Mesendoderm (in vitro differentiated cells): Measurements from ENCODE around the gene RPS6KB2.
"Not testable (repeated sequence)": the region's sequence is repeated elsewhere in the genome, so short reads cannot be mapped to it uniquely, and the experiment has no call there.

Experiments
- DNase-seq: peaks from one replicate; pipeline ENCODE4 v3.0.0; 2013
- H2AK5ac ChIP-seq: 2 replicates; pipeline ENCODE4 v1.6.1; 2013; ENCODE audit warnings: low read length, inconsistent platforms
- H2BK120ac ChIP-seq: 2 replicates; pipeline ENCODE4 v1.6.1; 2013; ENCODE audit warnings: low read depth, mild to moderate bottlenecking, low read length, moderate library complexity, mixed read lengths
- H2BK15ac ChIP-seq: replicated peaks from 2 replicates; pipeline ENCODE4 v1.6.1; 2013; ENCODE audit warnings: low read depth, mild to moderate bottlenecking, moderate library complexity
- H2BK5ac ChIP-seq: 2 replicates; pipeline ENCODE4 v1.6.1; 2013; ENCODE audit warnings: low read length, inconsistent platforms
- H3K18ac ChIP-seq: 2 replicates; pipeline ENCODE4 v1.6.1; 2013; ENCODE audit warnings: mild to moderate bottlenecking, low read length, mixed read lengths
- H3K23ac ChIP-seq: one replicate; pipeline ENCODE4 v1.6.1; 2013; ENCODE audit warnings: low read length
- H3K27ac ChIP-seq: 2 replicates; pipeline ENCODE4 v1.5.1; 2013; ENCODE audit warnings: low read depth, mild to moderate bottlenecking, inconsistent platforms, low read length, moderate library complexity
- H3K27me3 ChIP-seq: 2 replicates; pipeline ENCODE4 v1.6.1; 2013; ENCODE audit warnings: low read length, control low read depth, mild to moderate bottlenecking, inconsistent platforms; ENCODE audit not compliant: insufficient read depth, poor library complexity
- H3K36me3 ChIP-seq: 2 replicates; pipeline ENCODE4 v1.6.1; 2013; ENCODE audit warnings: low read length, inconsistent platforms; ENCODE audit not compliant: control insufficient read depth, insufficient read depth
- H3K4ac ChIP-seq: one replicate; pipeline ENCODE4 v1.6.1; 2013; ENCODE audit warnings: low read depth, mild to moderate bottlenecking, low read length, moderate library complexity
- H3K4me1 ChIP-seq: 2 replicates; pipeline ENCODE4 v1.6.1; 2013; ENCODE audit warnings: low read depth, low read length, inconsistent platforms; ENCODE audit not compliant: control insufficient read depth
- H3K4me2 ChIP-seq: 2 replicates; pipeline ENCODE4 v1.6.1; 2013; ENCODE audit warnings: low read length
- H3K4me3 ChIP-seq: 2 replicates; pipeline ENCODE4 v1.5.1; 2013; ENCODE audit warnings: mild to moderate bottlenecking, low read length
- H3K56ac ChIP-seq: one replicate; pipeline ENCODE4 v1.6.1; 2013; ENCODE audit warnings: low read length
- H3K79me1 ChIP-seq: 2 replicates; pipeline ENCODE4 v1.6.1; 2013; ENCODE audit warnings: low read length, inconsistent platforms
- H3K79me2 ChIP-seq: 2 replicates; pipeline ENCODE4 v1.6.1; 2013; ENCODE audit warnings: mild to moderate bottlenecking, low read length; ENCODE audit not compliant: control insufficient read depth, insufficient read depth
- H3K9ac ChIP-seq: 2 replicates; pipeline ENCODE4 v1.6.1; 2013; ENCODE audit warnings: low read length, inconsistent platforms
- H4K5ac ChIP-seq: one replicate; pipeline ENCODE4 v1.6.1; 2013; ENCODE audit warnings: low read length
- H4K8ac ChIP-seq: one replicate; pipeline ENCODE4 v1.6.1; 2013; ENCODE audit warnings: low read depth, mild to moderate bottlenecking, control low read depth, low read length, moderate library complexity
- WGBS: extraction: QIAGEN DNeasy Blood & Tissue Kit; methylation state at CpG from one replicate; pipeline ENCODE4 v1.1.7; 2013; ENCODE audit warnings: low lambda C conversion rate, missing lambda C conversion rate; ENCODE audit not compliant: insufficient coverage; ENCODE audit errors: extremely low coverage; 5-methylcytosine and 5-hydroxymethylcytosine counted together

The RPS6KB2 gene

DNA sequence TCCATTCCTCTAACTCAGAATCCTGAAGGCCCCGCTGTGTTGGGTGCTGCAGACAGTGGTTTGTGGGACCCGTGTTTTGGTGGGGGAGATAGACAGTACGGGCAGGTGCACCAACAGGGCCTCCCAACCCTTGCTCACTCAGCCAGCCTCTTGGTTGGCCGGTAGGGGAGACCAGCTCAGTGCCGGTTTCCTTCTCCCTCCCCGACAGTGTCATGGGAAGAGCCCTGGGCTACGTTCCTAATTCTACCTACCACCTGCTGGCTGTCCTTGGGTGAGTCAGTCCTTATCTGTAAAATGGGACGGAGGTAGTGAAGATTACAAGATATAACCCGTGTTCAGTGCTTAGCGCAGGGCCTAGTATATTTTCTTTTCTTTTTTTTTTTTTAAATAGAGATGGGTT is 34.9 kb downstream of the RPS6KB2 start:
- H3K18ac ChIP-seq, result no peak overlapping the region
- H2BK5ac ChIP-seq, result no peak overlapping the region
- H3K79me2 ChIP-seq, result no peaks in the 10 kb centered on the region
- peaks cover under 1% of the 10 kb centered on the region for H3K79me1 ChIP-seq
- H4K5ac ChIP-seq, result no peak overlapping the region
- no peak overlapping the region for H3K27ac ChIP-seq
- H3K4me3 ChIP-seq, result no peak overlapping the region
- H3K27me3 ChIP-seq, result no peaks in the 10 kb centered on the region
- H2AK5ac ChIP-seq, result no peak overlapping the region
- H3K4me1 ChIP-seq, result peaks cover 1% of the 10 kb centered on the region
- no peaks in the 10 kb centered on the region for H3K36me3 ChIP-seq
- no peak overlapping the region for H3K9ac ChIP-seq
- H2BK15ac ChIP-seq, result no peak overlapping the region
- no CpG with 5 or more reads among the region's 10 CpGs for WGBS
- no peak overlapping the region for H3K23ac ChIP-seq
- H3K4me2 ChIP-seq, result no peak overlapping the region
- H4K8ac ChIP-seq, result no peak overlapping the region
- no peak overlapping the region for H2BK120ac ChIP-seq
- no peak overlapping the region for H3K56ac ChIP-seq
- H3K4ac ChIP-seq, result no peak overlapping the region
- DNase-seq, result no peak

DNA sequence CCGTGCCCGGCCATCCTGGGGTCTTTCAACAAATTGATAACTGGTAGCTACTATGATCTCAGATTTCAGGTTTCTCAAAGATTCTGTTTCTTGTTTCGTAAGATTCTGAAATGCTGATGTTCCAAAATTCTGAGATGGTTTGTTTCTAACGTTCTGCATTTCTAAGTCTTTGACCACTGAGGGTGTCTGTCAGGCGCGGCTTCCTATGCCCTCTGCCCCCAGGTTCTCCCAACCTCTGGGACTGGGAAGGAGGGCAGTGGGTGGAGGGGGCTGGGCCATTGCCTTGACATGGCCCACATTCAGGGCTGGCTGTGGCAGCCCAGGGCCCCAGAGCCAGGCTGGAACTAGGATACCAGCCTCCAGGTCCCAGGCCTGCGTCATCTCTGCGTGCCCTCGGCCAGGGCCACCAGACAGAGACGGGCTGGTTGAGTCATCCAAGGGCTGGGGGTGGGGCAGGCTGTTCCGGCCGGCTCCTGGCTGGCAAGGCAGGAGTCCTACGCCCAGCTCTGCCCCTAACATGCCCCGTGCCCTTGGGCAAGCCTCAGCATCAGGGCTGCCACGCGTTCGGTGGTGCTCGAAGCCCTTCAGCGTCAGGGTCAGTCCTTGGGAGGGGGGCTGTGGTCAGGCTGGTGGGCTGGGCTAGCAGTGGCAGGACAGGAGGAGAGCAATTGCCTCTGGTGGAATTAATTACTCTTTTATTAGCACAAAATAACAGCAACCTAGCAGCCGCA is 35.6 kb downstream of the RPS6KB2 start:
- Histone ChIP-seq H3K27me3 (no peaks in the 10 kb centered on the region), H3K9ac (peak overlapping the region; percentile 62), H3K4me2 (no peak overlapping the region), H3K4ac (peak overlapping the region; percentile 20), H3K23ac (no peak overlapping the region), H3K56ac (peak overlapping the region; percentile 77), H2BK120ac (no peak overlapping the region), H2AK5ac (peak overlapping the region; percentile 96), H2BK15ac (no peak overlapping the region), H3K4me3 (no peak overlapping the region), H4K8ac (peak overlapping the region; percentile 44), H2BK5ac (no peak overlapping the region), H3K27ac (no peak overlapping the region), H3K36me3 (no peaks in the 10 kb centered on the region), H3K79me2 (no peaks in the 10 kb centered on the region), H3K18ac (no peak overlapping the region), H3K4me1 (peaks cover 3% of the 10 kb centered on the region), H3K79me1 (peaks cover 2% of the 10 kb centered on the region), H4K5ac (no peak overlapping the region)
- no CpG with 5 or more reads among the region's 20 CpGs for WGBS
- no peak for DNase-seq

DNA sequence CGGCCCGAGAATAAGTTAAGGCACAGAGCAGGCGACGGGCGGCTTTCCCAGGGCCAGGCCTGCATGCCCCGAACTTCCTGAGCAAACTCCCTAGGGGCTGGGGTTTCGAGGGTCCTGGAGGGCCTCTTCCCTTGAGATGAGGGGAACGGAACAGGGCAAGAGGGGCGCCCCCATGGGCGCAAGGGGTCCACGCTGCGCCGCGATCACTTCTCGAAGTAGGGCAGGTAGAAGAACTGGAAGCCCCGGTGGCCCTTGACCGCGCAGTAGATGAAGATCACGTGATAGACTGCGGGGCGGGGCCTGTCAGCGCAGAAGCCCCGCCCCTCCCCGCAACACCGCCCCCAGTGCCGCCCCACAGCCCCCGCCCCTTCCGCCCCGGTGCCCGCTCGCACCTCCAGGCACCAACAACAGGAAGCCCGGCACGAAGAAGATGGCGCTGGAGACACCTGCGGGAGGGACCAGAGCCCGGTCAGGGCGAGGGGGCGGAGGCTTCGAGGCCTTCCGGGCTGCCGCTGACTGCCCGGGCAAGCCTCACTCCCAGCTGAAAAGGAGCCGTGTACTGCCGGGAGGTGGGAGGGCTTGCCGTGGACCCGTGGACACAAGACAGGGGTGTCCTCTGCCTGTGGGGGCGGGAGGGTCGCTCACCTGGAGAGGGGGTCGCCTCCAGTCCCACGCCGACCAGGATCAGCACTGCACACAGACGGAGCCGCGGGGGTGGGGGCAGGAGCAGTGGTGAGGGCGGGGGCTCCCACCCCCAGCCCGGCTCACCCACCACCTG is 36.3 kb downstream of the RPS6KB2 start:
- no peak overlapping the region for H2BK120ac ChIP-seq
- no CpG with 5 or more reads among the region's 56 CpGs for WGBS
- no peak overlapping the region for H4K5ac ChIP-seq
- peak overlapping the region; percentile 91 for H3K4me2 ChIP-seq
- peaks cover 3% of the 10 kb centered on the region for H3K4me1 ChIP-seq
- peak overlapping the region; percentile 57 for H3K27ac ChIP-seq
- peak; percentile 94 for DNase-seq
- H2AK5ac ChIP-seq, result peak overlapping the region; percentile 67
- no peaks in the 10 kb centered on the region for H3K27me3 ChIP-seq
- peak overlapping the region; percentile 44 for H4K8ac ChIP-seq
- H3K4ac ChIP-seq, result peak overlapping the region; percentile 66
- H3K79me1 ChIP-seq, result peaks cover 2% of the 10 kb centered on the region
- peak overlapping the region; percentile 80 for H3K4me3 ChIP-seq
- no peak overlapping the region for H2BK5ac ChIP-seq
- peak overlapping the region; percentile 91 for H3K9ac ChIP-seq
- H3K56ac ChIP-seq, result peak overlapping the region; percentile 99
- H2BK15ac ChIP-seq, result no peak overlapping the region
- no peaks in the 10 kb centered on the region for H3K79me2 ChIP-seq
- H3K23ac ChIP-seq, result no peak overlapping the region
- peak overlapping the region; percentile 75 for H3K18ac ChIP-seq
- no peaks in the 10 kb centered on the region for H3K36me3 ChIP-seq

DNA sequence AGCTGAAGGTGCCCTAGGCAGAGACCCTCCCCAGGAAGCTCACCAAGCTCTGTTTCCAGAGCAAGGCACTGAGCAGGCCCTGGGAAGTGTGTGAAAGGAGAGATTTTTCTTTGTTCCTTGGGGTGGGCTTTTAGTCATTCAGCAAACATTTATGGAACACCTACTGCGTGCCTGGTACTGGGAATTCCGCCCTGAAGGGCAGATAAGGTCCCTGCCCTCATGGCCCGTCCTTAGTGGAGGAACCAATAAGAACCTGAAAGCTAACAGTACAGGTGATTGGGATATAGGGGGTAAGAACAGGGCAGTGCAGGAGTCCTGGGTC is 36.9 kb downstream of the RPS6KB2 start:
- H2AK5ac ChIP-seq, result no peak overlapping the region
- no peak overlapping the region for H2BK5ac ChIP-seq
- peak overlapping the region; percentile 75 for H3K18ac ChIP-seq
- H3K4me3 ChIP-seq, result peak overlapping the region; percentile 80
- H3K9ac ChIP-seq, result peak overlapping the region; percentile 91
- no CpG with 5 or more reads among the region's 3 CpGs for WGBS
- no peak overlapping the region for H4K8ac ChIP-seq
- peak overlapping the region; percentile 66 for H3K4ac ChIP-seq
- peak; percentile 44 for DNase-seq
- no peaks in the 10 kb centered on the region for H3K79me2 ChIP-seq
- no peak overlapping the region for H2BK120ac ChIP-seq
- peak overlapping the region; percentile 91 for H3K4me2 ChIP-seq
- peaks cover 3% of the 10 kb centered on the region for H3K4me1 ChIP-seq
- H3K36me3 ChIP-seq, result no peaks in the 10 kb centered on the region
- H3K27ac ChIP-seq, result peak overlapping the region; percentile 57
- H3K27me3 ChIP-seq, result no peaks in the 10 kb centered on the region
- no peak overlapping the region for H4K5ac ChIP-seq
- peaks cover 2% of the 10 kb centered on the region for H3K79me1 ChIP-seq
- no peak overlapping the region for H3K23ac ChIP-seq
- H2BK15ac ChIP-seq, result no peak overlapping the region
- H3K56ac ChIP-seq, result peak overlapping the region; percentile 99

DNA sequence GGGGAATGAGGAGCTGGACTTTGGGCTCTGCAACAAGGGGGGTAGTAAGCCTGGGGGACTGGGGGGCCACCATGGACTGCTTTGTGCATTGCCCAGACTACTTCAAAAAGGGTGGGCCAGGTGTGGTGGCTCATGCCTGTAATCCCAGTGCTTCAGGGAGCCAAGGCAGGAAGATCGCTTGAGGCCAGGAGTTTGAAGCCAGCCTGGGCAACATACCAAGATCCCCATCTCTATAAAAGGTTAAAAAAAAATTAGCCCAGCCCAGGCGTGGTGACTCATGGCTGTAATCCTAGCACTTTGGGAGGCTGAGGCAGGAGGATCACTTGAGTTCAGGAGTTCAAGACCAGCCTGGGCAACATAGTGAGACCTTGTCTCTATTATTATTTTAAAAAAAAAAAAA is 37.2 kb downstream of the RPS6KB2 start:
- not testable (repeated sequence) for H3K36me3 ChIP-seq, H3K4me1 ChIP-seq, H4K8ac ChIP-seq, H3K4me3 ChIP-seq, H4K5ac ChIP-seq, H2BK120ac ChIP-seq, H3K27me3 ChIP-seq, H2BK15ac ChIP-seq, H3K4ac ChIP-seq, H3K18ac ChIP-seq, H3K79me2 ChIP-seq, H3K79me1 ChIP-seq, H3K27ac ChIP-seq, H2BK5ac ChIP-seq, DNase-seq, H3K23ac ChIP-seq, H2AK5ac ChIP-seq
- peak overlapping the region; percentile 91 for H3K9ac ChIP-seq
- WGBS, result no CpG with 5 or more reads among the region's 2 CpGs
- peak overlapping the region; percentile 99 for H3K56ac ChIP-seq
- peak overlapping the region; percentile 91 for H3K4me2 ChIP-seq
